Mammary epithelial cell (primary cell): ENCODE measurements around the gene ZBED2.

Experiments used
- CTCF ChIP-seq, 2 donors: IDR thresholded peaks in 1 of 2; conservative IDR thresholded peaks in 1 of 2; 2 replicates each; pipeline ENCODE4 v1.5.1; 2011 to 2012; ENCODE audit warnings: inconsistent platforms in 2 of 2, low read length in 2 of 2, mild to moderate bottlenecking in 2 of 2, control low read depth in 1 of 2, low read depth in 1 of 2; ENCODE audit not compliant: insufficient read depth in 1 of 2; ENCODE audit errors: extremely low read depth in 1 of 2
- EZH2 ChIP-seq: IDR thresholded peaks from 2 replicates; pipeline ENCODE4 v1.6.1; 2012; ENCODE audit warnings: low read length, inconsistent platforms, borderline replicate concordance

GRCh38 chr3:111545349-111545748, 49.8 kb downstream of the ZBED2 start:
- TF ChIP-seq CTCF (conservative IDR thresholded peaks at IDR 0.05 in 1 of 2, IDR thresholded peaks at IDR 0.05 in 1 of 2; ENCODE audit: extremely low read depth in 1 of 2, insufficient read depth in 1 of 2, low read depth in 1 of 2, low read length in 2 of 2) (no peak), EZH2 (no peak)
